GM19238 (cell line): Measurements from ENCODE around the gene EXOC4.

Experiments used
- DNase-seq: peaks from one replicate; pipeline ENCODE4 v3.0.0; 2011; ENCODE audit warnings: low spot score; ENCODE audit not compliant: insufficient read length

The EXOC4 gene

DNA sequence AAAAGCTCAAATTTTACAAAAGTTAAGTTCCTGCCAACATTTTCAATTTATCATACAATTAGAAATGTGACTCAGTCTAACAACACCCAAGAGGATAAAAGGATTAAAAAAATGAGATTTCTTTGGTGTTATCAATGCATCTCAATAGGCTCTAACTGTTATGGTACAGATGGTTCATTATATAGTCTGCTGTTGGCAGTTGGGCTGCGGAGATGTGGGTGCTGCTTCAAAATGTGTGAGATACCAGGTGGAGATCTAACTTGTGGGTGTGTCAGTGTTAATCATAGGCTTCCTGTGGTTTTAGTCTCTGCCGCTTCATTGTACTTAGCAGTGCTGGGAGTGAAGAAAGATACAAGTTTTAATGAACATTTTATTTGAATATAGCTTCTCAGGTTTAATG is 231.2 kb downstream of the EXOC4 start:
- no peak for DNase-seq

DNA sequence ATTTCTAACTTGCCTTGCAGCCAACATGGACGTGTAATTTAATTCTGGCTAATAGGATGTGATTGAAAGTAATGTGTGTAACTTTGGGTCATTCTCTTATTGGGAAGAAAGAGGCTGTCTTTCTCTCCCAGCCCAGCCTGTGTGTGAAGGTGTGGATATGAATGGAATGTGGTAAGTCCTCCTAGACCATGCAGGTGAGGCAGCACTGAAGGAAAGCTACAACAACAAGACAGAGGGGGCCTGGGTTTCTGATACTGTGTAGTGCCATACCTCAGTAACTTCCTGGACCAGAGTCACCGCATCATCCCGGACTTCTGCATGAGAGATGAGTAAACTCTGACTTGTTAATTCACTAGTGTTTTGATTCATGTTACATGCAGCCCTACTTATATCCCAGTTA is 237.0 kb downstream of the EXOC4 start:
- no peak for DNase-seq

DNA sequence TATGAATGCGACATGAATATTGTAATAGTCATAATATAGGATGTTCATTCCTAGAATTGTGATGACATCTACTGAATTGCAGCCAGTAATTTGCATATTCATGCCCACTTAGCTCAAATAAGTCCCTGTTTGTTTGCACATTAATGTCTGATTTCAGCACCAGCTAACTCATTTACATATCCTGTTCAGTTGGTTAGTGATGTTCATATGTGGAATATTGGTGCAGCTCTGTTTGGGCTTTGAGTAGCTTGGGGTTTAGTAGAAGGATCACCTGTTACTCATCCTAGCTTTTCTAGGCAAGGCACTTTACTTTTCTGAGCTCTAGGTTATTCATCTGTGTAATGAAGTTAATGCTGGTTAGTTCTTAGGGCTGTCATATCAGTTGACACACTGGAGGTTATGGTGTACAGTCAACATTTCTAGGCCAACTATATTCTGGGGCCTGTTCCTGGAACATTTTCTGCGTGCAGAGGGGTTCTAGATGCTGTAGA is 238.4 kb downstream of the EXOC4 start:
- no peak for DNase-seq

DNA sequence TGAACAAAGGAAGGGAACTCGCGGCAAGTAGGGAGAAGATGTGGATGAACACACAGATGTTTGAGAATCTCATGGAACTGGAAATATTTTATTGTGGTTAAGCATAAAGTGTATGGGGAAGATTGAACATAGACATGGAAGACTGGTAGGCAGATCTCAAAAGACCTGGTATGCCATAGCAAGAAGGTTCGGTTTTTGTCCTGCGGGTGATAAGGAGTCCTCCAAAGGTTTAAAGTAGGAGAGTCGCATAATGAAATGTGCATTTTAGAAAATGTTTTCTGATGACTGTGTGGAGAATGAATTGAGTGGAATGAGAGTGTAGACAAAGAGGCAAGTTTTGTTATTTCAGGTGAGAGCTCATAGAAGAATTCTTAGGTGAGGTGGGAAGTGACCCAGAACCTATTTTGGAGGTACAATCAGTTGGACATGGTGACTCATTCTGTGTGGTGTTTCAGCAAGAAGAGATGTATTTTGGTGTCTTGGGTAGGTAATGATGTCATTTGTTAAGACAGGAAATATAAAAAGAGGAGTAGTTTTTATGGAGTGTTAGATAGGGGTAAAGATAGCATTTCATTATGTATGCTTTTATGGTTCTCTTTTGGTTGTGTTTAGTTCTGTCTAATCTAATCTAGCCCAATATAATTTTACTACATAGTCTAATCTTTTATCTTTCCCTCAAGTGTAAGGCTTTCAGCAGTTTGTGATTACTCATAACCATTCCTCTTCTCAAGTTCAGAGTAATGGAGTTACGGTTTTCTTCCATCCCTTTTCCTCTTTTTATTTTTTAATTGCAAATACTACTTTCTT is 239.2 kb downstream of the EXOC4 start:
- no peak for DNase-seq

DNA sequence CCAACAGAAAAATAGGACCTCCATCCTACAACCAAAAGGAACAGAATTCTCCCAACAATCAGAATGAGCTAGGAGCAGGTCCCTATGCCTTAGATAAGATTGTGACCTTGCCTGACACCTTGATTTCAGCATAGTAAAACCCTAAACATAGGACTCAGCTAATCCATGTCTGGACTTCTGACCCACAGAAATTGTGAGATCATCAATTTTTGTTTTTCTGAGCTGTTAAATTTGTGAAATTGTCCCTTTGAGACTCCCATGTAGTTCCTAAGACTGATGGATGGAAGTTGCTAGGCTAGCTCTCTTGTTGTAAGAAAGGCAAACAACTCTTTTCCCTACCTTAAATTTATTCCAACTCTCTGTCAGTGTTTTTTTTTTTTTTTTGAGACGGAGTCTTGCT is 244.2 kb downstream of the EXOC4 start:
- no peak for DNase-seq

DNA sequence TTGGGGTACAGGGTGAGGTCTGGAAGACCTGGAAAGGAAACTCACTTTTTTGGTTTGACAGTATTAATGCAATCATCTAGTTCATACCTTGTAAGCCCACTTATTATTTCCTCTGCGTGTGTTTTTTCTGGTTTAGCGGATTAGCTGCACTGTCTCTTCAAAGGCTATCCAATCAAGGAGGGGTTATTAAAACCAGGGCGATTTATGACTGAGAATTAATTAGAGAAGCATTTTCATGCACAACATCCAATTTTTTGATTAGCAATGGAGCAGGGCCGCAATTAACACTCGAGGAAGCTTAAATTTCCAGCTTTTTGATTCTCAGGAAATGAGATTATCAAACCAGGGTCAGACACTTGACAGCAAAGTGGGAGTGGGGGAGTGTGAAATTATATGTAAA is 248.9 kb downstream of the EXOC4 start:
- no peak for DNase-seq

DNA sequence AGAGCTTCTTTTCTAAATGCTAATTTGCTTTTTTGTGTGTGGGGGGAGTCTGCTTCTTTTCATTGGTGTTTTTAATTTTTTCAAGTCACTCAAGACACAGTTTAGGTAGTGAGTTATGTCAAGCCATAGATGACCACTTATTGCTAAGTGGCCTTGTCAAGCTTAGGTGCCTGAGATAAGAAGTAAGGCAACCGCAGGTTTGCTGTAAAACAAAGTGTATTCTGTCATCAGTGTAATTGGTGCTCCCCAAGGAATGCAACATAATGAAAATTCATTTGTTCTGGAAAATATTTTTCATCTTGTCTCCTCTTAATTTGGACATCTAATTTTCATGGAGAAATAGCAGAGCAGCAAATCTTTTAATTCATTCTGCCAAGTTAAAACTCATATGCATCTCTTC is 249.6 kb downstream of the EXOC4 start:
- no peak for DNase-seq

DNA sequence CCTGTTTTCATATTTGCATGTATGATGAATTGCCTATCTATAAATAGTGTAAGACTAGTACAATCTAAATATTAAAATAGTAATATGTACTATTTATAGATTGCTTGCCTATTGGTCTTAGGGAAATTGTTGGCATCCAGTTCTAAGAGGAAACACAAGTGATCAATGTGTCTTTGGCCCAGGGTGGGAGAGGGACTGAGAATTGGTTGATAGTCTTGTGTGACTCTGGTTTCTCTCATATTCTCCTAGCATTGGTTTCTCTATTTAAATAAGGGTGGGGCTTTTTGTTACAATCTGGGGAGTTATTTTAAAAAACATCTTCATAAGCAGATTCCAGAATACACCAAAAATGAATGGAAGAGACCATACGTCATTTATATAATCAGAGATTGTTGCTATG is 250.1 kb downstream of the EXOC4 start:
- DNase-seq = no peak

DNA sequence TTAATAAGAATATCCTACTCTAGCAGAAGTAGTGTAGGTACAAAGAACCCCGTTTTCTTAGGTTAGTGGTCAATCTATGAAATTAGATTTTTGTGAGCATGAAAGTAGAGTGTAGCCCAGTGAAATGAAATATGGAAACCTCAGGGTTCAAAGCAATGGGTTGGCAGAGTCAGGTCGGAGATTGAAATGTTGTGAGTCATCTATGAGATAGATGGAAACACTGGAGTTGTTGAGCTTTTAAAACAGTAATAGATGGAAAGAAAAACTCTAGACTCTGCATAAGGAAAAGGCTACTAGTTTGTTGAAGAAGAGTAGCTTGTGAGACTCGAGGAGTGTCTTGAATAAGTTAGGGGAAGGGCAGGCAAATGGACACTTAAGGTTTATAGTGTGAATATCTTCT is 251.9 kb downstream of the EXOC4 start:
- DNase-seq = no peak

DNA sequence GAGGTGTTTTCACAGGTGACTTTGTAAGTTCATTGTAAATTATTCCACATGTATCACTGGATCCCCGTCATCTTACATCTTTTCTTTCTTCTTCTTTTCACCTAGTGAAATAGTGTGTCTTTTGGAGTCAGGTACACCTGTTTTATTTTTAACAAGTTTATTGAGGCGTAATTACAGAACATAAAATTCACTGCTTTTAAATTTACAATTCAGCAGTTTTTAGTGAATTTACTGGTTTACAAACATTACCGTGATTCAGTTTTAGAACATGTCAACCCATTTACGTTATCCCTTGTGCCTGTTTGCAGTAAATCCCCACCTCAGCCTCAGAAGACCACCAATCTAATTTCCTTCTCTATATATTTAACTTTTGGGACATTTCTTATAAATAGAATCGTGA is 256.9 kb downstream of the EXOC4 start:
- DNase-seq = no peak

DNA sequence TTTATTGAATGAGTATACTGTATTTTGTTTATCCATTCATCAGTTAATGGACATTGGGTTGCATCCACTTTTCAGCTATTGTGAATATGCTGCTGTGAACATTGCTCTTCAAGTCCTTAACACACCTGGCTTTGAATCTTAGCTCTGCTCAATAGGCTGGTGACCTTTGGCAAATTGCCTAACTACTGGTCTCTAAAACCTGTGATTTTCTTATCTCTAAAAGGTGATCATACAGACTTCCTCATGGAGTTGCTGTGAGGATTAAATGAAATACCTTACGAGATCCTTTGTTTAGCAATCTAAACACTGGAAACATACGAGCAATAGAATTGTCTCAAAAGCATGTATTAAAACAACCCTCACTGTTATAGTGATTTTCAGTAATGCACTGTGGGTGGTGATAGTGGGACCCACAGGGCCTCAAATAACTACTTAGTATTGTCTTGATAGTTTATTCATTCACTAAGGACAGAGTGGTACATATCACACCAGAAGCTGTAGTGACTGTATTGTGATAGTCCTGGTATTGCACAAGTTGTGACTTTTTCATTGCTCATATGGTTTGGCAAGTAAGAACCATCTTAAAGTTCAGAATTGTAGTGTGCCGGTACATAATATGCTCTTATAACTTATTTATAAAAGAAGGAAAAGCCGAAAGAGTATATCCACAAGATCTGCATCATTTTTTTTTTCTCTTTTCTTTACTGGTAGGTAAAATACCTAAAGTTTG is 257.6 kb downstream of the EXOC4 start:
- DNase-seq = no peak

DNA sequence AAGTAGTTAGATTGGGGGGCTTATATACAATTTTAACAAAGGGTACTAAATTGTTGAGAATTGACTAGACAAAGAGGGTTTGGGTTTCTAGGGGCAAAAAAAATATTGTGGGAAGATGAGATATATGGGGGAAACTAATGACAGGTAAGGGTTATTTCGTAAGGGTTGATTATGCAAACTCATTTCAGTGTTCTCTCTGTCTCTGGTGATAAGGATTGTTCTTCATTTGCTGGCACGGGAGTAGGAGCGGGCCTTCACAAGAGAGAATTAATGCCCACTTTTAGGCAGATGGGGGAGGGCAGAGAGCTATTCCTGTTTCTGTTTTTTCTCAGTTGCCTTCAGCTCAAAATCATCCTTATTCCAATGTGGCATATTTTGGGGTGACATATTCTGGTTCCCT is 258.4 kb downstream of the EXOC4 start:
- DNase-seq = no peak

DNA sequence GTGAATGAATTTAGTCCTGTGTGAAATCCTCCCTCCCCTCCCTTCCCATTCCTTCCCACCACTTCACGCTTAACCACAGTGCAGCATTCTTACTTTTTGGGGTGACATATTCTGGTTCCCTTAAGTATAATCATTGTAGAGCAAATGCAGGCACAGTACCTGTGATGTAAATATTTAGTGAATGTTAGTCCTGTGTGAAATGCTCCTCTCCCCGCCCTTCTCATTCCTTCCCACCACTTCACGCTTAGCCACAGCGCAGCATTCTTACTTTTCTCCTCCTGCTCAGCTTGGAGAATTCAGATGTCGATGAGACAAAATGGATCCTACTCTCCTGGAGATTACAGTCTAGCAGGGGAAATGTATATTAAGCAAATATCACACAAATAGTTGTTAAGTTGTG is 258.8 kb downstream of the EXOC4 start:
- DNase-seq = no peak

DNA sequence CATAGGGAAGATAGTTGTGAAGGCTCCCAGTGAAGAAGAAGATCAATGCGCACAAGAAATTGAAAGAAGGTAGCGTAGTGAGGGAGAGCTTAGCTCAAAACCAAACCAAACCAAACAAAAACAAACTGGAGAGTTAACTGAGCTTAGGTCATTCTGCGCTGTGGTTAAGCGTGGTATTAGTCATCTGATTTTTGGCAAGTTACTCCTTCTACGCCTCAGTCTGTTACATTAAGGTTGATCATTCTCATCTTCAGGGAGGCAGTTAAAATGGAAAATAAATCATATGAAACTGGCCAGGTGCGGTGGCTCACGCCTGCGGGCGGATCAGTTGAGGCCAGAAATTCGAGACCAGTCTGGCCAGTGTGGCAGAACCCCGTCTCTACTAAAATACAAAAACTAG is 259.7 kb downstream of the EXOC4 start:
- no peak for DNase-seq

DNA sequence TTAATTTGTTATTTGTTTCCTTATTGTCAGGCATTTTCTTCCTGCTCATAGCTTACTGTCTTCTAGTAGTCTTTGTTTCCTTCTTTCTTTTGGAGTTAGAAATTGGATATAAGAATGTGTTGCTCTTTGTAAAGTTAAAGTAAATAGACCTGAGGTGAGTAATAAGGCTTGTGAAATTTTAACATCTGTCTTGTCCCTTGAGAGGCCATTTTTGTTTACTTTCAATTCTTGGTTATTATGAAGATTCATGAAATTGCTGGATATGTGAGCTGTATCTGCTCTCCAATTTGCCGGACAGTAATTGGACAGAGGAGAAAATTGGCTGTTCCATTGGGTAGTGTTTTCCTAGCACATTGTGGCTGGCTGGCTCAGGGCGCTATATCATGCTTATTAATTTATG is 260.7 kb downstream of the EXOC4 start:
- DNase-seq = no peak

DNA sequence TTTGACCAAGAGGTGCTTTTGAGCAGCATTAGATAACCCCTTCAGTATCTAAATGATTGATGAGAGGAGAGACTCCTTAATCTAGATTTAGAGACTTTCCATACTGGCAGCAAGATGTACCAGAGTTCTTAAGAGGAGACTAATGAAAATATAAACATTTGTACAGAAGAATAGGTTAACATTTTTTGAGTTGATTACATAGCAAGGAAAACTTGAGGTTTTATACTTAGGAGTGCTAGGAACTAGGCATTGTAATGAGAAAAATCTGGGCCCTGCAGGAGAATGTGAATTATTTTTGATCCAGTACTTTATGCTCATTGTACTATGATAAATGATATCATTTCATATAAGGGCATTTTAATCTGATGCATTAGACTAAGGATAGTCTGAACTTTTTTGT is 261.7 kb downstream of the EXOC4 start:
- DNase-seq = no peak

DNA sequence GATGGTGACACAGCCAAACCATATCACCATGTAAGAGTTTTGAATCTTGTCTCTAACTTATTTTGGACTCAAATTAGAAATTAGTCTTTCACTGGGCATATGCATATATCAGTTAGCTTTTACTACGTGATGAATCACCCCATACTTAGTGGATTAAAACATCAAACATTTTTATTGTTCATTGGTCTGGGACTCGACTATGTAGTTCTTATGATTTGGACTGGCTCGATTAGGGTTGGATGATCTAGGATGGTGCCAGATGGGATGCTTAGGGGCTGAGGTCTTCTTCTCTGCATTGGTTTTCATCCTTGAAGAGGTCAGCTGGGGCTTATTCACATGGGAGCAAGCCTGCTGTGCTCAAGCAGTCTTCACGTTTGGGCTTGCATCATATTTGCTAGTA is 264.9 kb downstream of the EXOC4 start:
- DNase-seq = no peak

DNA sequence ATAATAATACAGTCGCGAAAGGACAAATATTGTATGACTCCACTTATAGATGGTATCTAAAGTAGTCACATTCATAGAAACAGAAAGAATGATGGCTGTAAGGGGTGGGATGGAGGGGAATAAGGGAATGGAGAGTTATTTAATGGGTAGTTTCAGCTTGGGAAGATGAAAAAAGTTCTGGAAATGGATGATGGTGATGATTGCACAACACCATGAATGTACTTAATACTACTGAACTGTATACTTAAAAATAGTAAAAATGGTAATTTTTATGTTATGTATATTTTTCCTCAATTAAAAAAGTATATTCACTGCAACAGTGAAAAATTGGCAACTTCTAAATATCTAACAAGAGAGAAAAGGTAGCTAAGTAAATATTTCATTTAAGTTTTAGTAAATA is 265.8 kb downstream of the EXOC4 start:
- no peak for DNase-seq

DNA sequence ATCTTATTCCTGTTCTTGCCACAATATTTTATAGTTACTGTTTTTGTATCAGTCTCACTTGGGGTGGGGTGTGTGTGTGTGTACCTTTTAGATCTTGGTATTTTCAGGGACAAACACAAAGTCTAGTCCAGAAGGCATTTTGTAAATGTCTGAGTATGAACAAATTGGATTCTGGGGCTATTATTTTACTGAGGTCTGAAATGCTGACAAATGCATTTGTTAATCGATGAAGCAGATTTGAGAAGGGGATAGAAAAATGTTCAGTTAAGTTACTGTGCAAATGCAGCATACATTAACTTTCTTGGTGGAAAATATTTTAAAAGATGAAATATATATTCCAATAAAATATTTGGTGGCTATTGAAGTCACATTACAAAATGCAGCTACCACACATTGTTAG is 267.4 kb downstream of the EXOC4 start:
- no peak for DNase-seq

DNA sequence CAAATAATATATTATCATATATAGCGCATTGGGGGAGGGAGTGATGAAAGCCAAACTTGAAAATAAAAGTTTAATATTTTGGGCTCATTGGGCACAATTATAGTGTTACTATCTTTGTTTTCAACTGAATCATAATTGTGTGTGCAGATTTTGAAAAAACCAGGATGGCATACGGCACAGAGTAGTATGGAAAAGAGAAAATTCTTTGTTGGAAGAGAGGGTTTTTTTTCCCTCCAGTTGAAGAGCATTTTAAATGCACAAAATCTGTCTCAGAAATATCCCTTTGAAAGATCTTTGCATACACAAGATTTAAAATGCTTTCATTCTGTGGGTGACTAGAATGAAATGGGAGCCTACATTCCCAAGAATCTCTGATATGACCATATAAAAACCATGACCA is 269.6 kb downstream of the EXOC4 start:
- DNase-seq = no peak

DNA sequence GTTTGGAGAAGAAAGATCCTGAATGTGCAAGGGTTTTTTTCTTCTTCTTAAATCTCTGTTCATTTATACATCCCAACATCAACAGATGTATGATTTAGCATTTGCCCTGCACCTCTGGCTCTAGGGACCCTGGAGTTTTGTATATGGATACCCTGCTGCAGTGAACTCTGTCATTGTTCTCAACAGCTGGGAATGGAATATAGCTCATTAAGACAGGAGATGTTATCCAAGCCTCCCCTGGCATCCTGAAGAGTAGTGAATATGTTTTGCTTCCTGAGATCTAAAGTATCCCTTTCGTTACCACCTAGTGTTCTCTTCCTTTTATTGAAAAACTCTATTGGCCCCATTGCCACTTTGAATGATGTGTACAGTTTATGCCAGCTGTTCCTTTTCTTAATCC is 275.9 kb downstream of the EXOC4 start:
- DNase-seq = no peak

DNA sequence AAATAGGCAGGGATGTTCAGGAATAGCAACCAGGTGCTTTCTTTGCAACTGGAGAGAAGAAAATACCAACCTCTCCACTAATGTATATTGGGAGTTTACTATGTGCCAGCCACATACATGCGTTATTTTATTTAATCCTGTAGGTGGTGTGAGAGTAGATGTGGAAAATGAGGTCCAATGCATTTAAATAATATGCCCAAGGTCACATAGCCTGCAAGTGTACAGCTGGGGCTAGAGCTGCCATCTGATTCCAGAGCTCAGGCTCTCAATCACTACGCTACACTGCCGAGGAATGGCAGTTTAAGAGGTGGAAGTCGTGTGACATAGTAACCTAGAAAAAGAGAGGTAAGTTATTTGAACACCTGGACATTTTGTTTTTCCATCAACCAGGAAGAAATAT is 277.0 kb downstream of the EXOC4 start:
- DNase-seq = no peak

DNA sequence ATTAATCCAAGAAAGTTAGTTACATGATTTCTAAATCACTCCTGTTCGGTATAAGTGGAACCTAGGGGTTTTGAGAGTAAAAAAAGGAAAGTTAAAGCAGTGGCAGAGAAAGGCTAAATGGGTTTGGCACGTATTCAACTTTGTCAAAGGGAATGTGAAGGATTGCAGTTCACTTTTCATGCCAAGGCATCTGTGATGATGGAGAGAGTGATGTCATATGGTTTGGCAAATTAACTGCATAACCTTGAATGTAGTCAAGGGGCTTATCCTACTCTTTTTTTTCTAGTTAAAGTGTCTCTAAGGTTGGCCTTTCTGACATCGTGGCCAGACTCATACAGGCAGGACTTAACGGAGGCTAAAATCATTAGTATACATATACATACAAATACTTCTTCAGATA is 277.8 kb downstream of the EXOC4 start:
- DNase-seq = no peak
